MG63 (cell line): ENCODE measurements around the gene LHFPL2. TPM values are rescaled to one million over a fixed set of nuclear protein-coding genes. Genes with fewer than 3 reads are reported as not detected.
"Not testable (repeated sequence)": the region's sequence is repeated elsewhere in the genome, so short reads cannot be mapped to it uniquely, and the experiment has no call there.

Experiments used
- DNase-seq: peaks from one replicate; pipeline ENCODE4 v3.0.0-alpha.2; 2020
- H3K27me3 ChIP-seq: fragments of 250-450 bp; sonication (Bioruptor Pico); 2 replicates; pipeline ENCODE4 v1.5.1; 2020; ENCODE audit warnings: mild to moderate bottlenecking, moderate library complexity
- H3K36me3 ChIP-seq: fragments of 250-450 bp; sonication (Bioruptor Pico); 2 replicates; pipeline ENCODE4 v1.5.1; 2020; ENCODE audit warnings: mild to moderate bottlenecking, moderate library complexity
- H3K4me3 ChIP-seq: fragments of 250-450 bp; sonication (Bioruptor Pico); 2 replicates; pipeline ENCODE4 v1.5.1; 2020; ENCODE audit warnings: mild to moderate bottlenecking, moderate library complexity
- H3K9me3 ChIP-seq: fragments of 250-450 bp; sonication (Bioruptor Pico); 2 replicates; pipeline ENCODE4 v1.5.1; 2020; ENCODE audit warnings: mild to moderate bottlenecking, moderate library complexity
- total RNA-seq: library from RNA; depleted of rRNA; stranded (reverse); fragments of >200 nt; shearing (Covaris generic); gene quantifications from 2 replicates; pipeline ENCODE4 v1.2.3, GENCODE V29; 2014; ENCODE audit warnings: low replicate concordance

Gene LHFPL2
- total RNA-seq, 1 experiment from 2014 or later = 14.0 TPM

- H3K4me3 ChIP-seq = no peak overlapping the region
- no peaks in the 10 kb centered on the region for H3K27me3 ChIP-seq
- no peaks in the 10 kb centered on the region for H3K36me3 ChIP-seq
- DNase-seq = no peak
- H3K9me3 ChIP-seq = no peaks in the 10 kb centered on the region
Measured at GRCh38 chr5:78670701-78671269, 22.2 kb upstream of the LHFPL2 start.

- Histone ChIP-seq H3K27me3 (no peaks in the 10 kb centered on the region), H3K4me3 (no peak overlapping the region), H3K36me3 (no peaks in the 10 kb centered on the region), H3K9me3 (no peaks in the 10 kb centered on the region)
- no peak for DNase-seq
Measured at GRCh38 chr5:78669331-78669730, 20.8 kb upstream of the LHFPL2 start.

GRCh38 chr5:78667461-78668103, 19.0 kb upstream of the LHFPL2 start:
- DNase-seq = no peak
- Histone ChIP-seq H3K9me3 (no peaks in the 10 kb centered on the region), H3K27me3 (no peaks in the 10 kb centered on the region), H3K4me3 (no peak overlapping the region), H3K36me3 (no peaks in the 10 kb centered on the region)

- not testable (repeated sequence) for H3K4me3 ChIP-seq, H3K27me3 ChIP-seq, H3K36me3 ChIP-seq, H3K9me3 ChIP-seq, DNase-seq
Measured at GRCh38 chr5:78666975-78667374, 18.4 kb upstream of the LHFPL2 start.

GRCh38 chr5:78666041-78666444, 17.5 kb upstream of the LHFPL2 start:
- Histone ChIP-seq H3K9me3 (no peaks in the 10 kb centered on the region), H3K4me3 (no peak overlapping the region), H3K27me3 (no peaks in the 10 kb centered on the region), H3K36me3 (no peaks in the 10 kb centered on the region)
- no peak for DNase-seq

GRCh38 chr5:78665534-78665933, 17.0 kb upstream of the LHFPL2 start:
- Histone ChIP-seq H3K9me3 (no peaks in the 10 kb centered on the region), H3K4me3 (no peak overlapping the region)
- DNase-seq = no peak

GRCh38 chr5:78662323-78662722, 13.8 kb upstream of the LHFPL2 start:
- H3K9me3 ChIP-seq = no peaks in the 10 kb centered on the region
- H3K36me3 ChIP-seq = no peaks in the 10 kb centered on the region
- H3K27me3 ChIP-seq = no peaks in the 10 kb centered on the region
- no peak overlapping the region for H3K4me3 ChIP-seq
- DNase-seq = no peak

More at GRCh38 chr5:78665534-78665933, 17.0 kb upstream of the LHFPL2 start:
- Histone ChIP-seq H3K27me3 (no peaks in the 10 kb centered on the region), H3K36me3 (no peaks in the 10 kb centered on the region)

- H3K9me3 ChIP-seq = no peaks in the 10 kb centered on the region
- H3K4me3 ChIP-seq = no peak overlapping the region
- DNase-seq = no peak
- H3K27me3 ChIP-seq = no peaks in the 10 kb centered on the region
- no peaks in the 10 kb centered on the region for H3K36me3 ChIP-seq
Measured at GRCh38 chr5:78661691-78662090, 13.1 kb upstream of the LHFPL2 start.

GRCh38 chr5:78661044-78661443, 12.5 kb upstream of the LHFPL2 start:
- Histone ChIP-seq H3K4me3 (no peak overlapping the region), H3K9me3 (no peaks in the 10 kb centered on the region), H3K36me3 (no peaks in the 10 kb centered on the region), H3K27me3 (no peaks in the 10 kb centered on the region)
- no peak for DNase-seq

GRCh38 chr5:78660401-78660800, 11.8 kb upstream of the LHFPL2 start:
- H3K9me3 ChIP-seq = no peaks in the 10 kb centered on the region
- H3K4me3 ChIP-seq = no peak overlapping the region
- no peak for DNase-seq
- no peaks in the 10 kb centered on the region for H3K27me3 ChIP-seq
- H3K36me3 ChIP-seq = no peaks in the 10 kb centered on the region

- H3K4me3 ChIP-seq = no peak overlapping the region
- no peaks in the 10 kb centered on the region for H3K9me3 ChIP-seq
- DNase-seq = no peak
- no peaks in the 10 kb centered on the region for H3K27me3 ChIP-seq
- H3K36me3 ChIP-seq = no peaks in the 10 kb centered on the region
Measured at GRCh38 chr5:78659714-78660113, 11.1 kb upstream of the LHFPL2 start.

- DNase-seq = no peak
- H3K36me3 ChIP-seq = no peaks in the 10 kb centered on the region
- no peak overlapping the region for H3K4me3 ChIP-seq
- H3K9me3 ChIP-seq = no peaks in the 10 kb centered on the region
- no peaks in the 10 kb centered on the region for H3K27me3 ChIP-seq
Measured at GRCh38 chr5:78659114-78659513, 10.5 kb upstream of the LHFPL2 start.

GRCh38 chr5:78657201-78657600, 8.6 kb upstream of the LHFPL2 start:
- H3K27me3 ChIP-seq = no peaks in the 10 kb centered on the region
- no peak for DNase-seq
- no peaks in the 10 kb centered on the region for H3K36me3 ChIP-seq
- no peaks in the 10 kb centered on the region for H3K9me3 ChIP-seq
- no peak overlapping the region for H3K4me3 ChIP-seq

- Histone ChIP-seq H3K27me3 (no peaks in the 10 kb centered on the region), H3K36me3 (no peaks in the 10 kb centered on the region), H3K9me3 (no peaks in the 10 kb centered on the region), H3K4me3 (no peak overlapping the region)
- DNase-seq = no peak
Measured at GRCh38 chr5:78655746-78656290, 7.2 kb upstream of the LHFPL2 start.

- Histone ChIP-seq H3K27me3 (no peaks in the 10 kb centered on the region), H3K4me3 (no peak overlapping the region), H3K36me3 (no peaks in the 10 kb centered on the region), H3K9me3 (no peaks in the 10 kb centered on the region)
- DNase-seq = no peak
Measured at GRCh38 chr5:78654386-78654785, 5.8 kb upstream of the LHFPL2 start.

GRCh38 chr5:78653681-78654366, 5.3 kb upstream of the LHFPL2 start:
- no peak overlapping the region for H3K4me3 ChIP-seq
- DNase-seq = no peak
- no peaks in the 10 kb centered on the region for H3K9me3 ChIP-seq
- H3K36me3 ChIP-seq = no peaks in the 10 kb centered on the region
- no peaks in the 10 kb centered on the region for H3K27me3 ChIP-seq

- Histone ChIP-seq H3K27me3 (no peaks in the 10 kb centered on the region), H3K4me3 (no peak overlapping the region), H3K9me3 (no peaks in the 10 kb centered on the region), H3K36me3 (no peaks in the 10 kb centered on the region)
- no peak for DNase-seq
Measured at GRCh38 chr5:78653031-78653430, 4.5 kb upstream of the LHFPL2 start.

GRCh38 chr5:78651468-78651867, 2.9 kb upstream of the LHFPL2 start:
- Histone ChIP-seq H3K9me3 (no peaks in the 10 kb centered on the region), H3K27me3 (no peaks in the 10 kb centered on the region), H3K36me3 (no peaks in the 10 kb centered on the region; the same call in 1 of the 2 replicates), H3K4me3 (no peak overlapping the region)
- DNase-seq = no peak
